ENCODE data around the gene TBL2. TPM values are rescaled to one million over a fixed set of nuclear protein-coding genes. Genes with fewer than 3 reads are reported as not detected.

Gene TBL2
- total and polyA plus RNA-seq, 10 of the 15 experiments (the other 5 are each of a cell fraction or from before 2014, with no cell fraction given) = 1.1 to 49.7 (median 26.7) TPM

DNA sequence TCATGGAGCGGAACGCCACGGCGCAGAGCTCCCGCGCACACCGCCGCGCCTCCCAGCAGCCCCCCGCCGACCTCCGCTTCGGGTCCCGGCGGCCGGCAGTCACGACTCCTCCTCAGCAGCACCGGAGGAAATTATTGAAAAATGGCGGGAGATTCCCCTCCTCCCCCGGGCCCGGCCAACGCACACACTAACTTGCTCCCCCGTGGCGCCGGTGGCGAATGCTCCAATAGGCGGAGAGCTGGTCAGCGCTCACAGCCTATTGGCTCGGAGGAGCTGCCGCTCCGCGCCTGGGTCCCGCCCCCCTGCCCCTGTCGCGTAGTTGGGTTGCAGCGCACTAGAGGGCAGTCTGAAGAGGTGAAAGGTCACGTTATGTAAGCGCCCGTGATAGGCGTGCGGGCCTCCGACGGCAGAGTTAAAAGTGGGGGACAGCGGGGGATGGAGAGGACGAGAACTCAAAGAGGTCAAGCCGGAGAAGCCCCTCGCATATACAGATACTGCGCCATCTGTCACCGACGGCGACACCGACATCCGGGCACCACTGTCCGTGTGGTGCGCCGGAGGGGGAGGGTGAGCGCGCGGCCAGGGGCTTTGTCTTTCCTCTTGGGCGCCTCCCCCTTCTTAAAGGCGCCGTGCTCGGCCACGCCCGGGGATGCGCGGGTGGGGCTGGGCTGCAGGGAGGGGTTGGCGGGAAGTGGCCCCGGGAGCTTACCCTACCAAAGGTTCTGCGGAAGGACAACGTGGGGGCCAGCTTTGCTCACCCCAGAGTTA is 56.1 kb downstream of the TBL2 start, which contains the start of gene BAZ1B (continued):
- TF ChIP-seq EGR1 (IDR thresholded peaks at IDR 0.05; ENCODE audit: borderline replicate concordance in 1 of 2, low read depth in 2 of 2, low read length in 2 of 2) (peak in 1 of 2 experiments; percentile 34; a peak in 2 of 3 replicates), BHLHE40 (IDR thresholded peaks at IDR 0.05; ENCODE audit: borderline replicate concordance in 1 of 2, low read depth in 2 of 2, low read length in 1 of 2) (peak; percentile 29 to 82; a peak in 3 of 4 replicates), EZH2 (IDR thresholded peaks at IDR 0.05; ENCODE audit: borderline replicate concordance, control insufficient read depth, low read depth, low read length) (no peak), ASH2L (IDR thresholded peaks at IDR 0.05; ENCODE audit: borderline replicate concordance, low read depth) (no peak), PML (IDR thresholded peaks at IDR 0.05; ENCODE audit: low read length) (no peak), WRNIP1 (IDR thresholded peaks at IDR 0.05; ENCODE audit: borderline replicate concordance, low read depth, low read length) (no peak), HDAC6 (IDR thresholded peaks at IDR 0.05; ENCODE audit: unreplicated experiment) (no peak), MTA2 (IDR thresholded peaks at IDR 0.05; ENCODE audit: low read depth) (peak; percentile 89), SRF (IDR thresholded peaks at IDR 0.05; ENCODE audit: low read depth in 2 of 2, low read length in 2 of 2) (0 out of 4 replicates have a peak, but pooled peaks of 1 of the 2 experiments have one; percentile 18)
- TF ChIP-seq, protein P1, sequence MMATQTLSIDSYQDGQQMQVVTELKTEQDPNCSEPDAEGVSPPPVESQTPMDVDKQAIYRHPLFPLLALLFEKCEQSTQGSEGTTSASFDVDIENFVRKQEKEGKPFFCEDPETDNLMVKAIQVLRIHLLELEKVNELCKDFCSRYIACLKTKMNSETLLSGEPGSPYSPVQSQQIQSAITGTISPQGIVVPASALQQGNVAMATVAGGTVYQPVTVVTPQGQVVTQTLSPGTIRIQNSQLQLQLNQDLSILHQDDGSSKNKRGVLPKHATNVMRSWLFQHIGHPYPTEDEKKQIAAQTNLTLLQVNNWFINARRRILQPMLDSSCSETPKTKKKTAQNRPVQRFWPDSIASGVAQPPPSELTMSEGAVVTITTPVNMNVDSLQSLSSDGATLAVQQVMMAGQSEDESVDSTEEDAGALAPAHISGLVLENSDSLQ (IDR thresholded peaks at IDR 0.05) = peak; percentile 99
- TF ChIP-seq, protein P2, sequence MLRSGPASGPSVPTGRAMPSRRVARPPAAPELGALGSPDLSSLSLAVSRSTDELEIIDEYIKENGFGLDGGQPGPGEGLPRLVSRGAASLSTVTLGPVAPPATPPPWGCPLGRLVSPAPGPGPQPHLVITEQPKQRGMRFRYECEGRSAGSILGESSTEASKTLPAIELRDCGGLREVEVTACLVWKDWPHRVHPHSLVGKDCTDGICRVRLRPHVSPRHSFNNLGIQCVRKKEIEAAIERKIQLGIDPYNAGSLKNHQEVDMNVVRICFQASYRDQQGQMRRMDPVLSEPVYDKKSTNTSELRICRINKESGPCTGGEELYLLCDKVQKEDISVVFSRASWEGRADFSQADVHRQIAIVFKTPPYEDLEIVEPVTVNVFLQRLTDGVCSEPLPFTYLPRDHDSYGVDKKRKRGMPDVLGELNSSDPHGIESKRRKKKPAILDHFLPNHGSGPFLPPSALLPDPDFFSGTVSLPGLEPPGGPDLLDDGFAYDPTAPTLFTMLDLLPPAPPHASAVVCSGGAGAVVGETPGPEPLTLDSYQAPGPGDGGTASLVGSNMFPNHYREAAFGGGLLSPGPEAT (IDR thresholded peaks at IDR 0.05; ENCODE audit: low read depth) = peak; percentile 89; the same call in 1 of the 2 replicates
- TF ChIP-seq, protein P3, sequence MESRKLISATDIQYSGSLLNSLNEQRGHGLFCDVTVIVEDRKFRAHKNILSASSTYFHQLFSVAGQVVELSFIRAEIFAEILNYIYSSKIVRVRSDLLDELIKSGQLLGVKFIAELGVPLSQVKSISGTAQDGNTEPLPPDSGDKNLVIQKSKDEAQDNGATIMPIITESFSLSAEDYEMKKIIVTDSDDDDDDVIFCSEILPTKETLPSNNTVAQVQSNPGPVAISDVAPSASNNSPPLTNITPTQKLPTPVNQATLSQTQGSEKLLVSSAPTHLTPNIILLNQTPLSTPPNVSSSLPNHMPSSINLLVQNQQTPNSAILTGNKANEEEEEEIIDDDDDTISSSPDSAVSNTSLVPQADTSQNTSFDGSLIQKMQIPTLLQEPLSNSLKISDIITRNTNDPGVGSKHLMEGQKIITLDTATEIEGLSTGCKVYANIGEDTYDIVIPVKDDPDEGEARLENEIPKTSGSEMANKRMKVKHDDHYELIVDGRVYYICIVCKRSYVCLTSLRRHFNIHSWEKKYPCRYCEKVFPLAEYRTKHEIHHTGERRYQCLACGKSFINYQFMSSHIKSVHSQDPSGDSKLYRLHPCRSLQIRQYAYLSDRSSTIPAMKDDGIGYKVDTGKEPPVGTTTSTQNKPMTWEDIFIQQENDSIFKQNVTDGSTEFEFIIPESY (IDR thresholded peaks at IDR 0.05) = no peak
- TF ChIP-seq, protein P4, sequence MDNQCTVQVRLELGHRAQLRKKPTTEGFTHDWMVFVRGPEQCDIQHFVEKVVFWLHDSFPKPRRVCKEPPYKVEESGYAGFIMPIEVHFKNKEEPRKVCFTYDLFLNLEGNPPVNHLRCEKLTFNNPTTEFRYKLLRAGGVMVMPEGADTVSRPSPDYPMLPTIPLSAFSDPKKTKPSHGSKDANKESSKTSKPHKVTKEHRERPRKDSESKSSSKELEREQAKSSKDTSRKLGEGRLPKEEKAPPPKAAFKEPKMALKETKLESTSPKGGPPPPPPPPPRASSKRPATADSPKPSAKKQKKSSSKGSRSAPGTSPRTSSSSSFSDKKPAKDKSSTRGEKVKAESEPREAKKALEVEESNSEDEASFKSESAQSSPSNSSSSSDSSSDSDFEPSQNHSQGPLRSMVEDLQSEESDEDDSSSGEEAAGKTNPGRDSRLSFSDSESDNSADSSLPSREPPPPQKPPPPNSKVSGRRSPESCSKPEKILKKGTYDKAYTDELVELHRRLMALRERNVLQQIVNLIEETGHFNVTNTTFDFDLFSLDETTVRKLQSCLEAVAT (IDR thresholded peaks at IDR 0.05) = no peak
- TF ChIP-seq, protein P5, sequence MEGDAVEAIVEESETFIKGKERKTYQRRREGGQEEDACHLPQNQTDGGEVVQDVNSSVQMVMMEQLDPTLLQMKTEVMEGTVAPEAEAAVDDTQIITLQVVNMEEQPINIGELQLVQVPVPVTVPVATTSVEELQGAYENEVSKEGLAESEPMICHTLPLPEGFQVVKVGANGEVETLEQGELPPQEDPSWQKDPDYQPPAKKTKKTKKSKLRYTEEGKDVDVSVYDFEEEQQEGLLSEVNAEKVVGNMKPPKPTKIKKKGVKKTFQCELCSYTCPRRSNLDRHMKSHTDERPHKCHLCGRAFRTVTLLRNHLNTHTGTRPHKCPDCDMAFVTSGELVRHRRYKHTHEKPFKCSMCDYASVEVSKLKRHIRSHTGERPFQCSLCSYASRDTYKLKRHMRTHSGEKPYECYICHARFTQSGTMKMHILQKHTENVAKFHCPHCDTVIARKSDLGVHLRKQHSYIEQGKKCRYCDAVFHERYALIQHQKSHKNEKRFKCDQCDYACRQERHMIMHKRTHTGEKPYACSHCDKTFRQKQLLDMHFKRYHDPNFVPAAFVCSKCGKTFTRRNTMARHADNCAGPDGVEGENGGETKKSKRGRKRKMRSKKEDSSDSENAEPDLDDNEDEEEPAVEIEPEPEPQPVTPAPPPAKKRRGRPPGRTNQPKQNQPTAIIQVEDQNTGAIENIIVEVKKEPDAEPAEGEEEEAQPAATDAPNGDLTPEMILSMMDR (IDR thresholded peaks at IDR 0.05 in 2 of 3, conservative IDR thresholded peaks at IDR 0.05 in 1 of 3; ENCODE audit: control insufficient read depth in 2 of 3, extremely low read depth in 1 of 3, insufficient read depth in 1 of 3, low read depth in 3 of 3, low read length in 3 of 3) = no peak
- TF ChIP-seq, protein P6, sequence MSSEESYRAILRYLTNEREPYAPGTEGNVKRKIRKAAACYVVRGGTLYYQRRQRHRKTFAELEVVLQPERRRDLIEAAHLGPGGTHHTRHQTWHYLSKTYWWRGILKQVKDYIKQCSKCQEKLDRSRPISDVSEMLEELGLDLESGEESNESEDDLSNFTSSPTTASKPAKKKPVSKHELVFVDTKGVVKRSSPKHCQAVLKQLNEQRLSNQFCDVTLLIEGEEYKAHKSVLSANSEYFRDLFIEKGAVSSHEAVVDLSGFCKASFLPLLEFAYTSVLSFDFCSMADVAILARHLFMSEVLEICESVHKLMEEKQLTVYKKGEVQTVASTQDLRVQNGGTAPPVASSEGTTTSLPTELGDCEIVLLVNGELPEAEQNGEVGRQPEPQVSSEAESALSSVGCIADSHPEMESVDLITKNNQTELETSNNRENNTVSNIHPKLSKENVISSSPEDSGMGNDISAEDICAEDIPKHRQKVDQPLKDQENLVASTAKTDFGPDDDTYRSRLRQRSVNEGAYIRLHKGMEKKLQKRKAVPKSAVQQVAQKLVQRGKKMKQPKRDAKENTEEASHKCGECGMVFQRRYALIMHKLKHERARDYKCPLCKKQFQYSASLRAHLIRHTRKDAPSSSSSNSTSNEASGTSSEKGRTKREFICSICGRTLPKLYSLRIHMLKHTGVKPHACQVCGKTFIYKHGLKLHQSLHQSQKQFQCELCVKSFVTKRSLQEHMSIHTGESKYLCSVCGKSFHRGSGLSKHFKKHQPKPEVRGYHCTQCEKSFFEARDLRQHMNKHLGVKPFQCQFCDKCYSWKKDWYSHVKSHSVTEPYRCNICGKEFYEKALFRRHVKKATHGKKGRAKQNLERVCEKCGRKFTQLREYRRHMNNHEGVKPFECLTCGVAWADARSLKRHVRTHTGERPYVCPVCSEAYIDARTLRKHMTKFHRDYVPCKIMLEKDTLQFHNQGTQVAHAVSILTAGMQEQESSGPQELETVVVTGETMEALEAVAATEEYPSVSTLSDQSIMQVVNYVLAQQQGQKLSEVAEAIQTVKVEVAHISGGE (CRISPR knock-in tag; IDR thresholded peaks at IDR 0.05) = no peak

All from GM12878 (cell line).